GM13976 (cell line): Measurements from ENCODE around the gene CDC25C.

Source experiments
- DNase-seq: peaks from one replicate; pipeline ENCODE4 v3.0.0; 2012; ENCODE audit warnings: low spot score
- CTCF ChIP-seq: IDR thresholded peaks from 2 replicates; pipeline ENCODE4 v1.5.1; 2012; ENCODE audit warnings: borderline replicate concordance, mild to moderate bottlenecking; ENCODE audit not compliant: insufficient read depth; ENCODE audit errors: extremely low read depth, missing control alignments, control extremely low read depth
- in situ Hi-C: fragments of 300-500 bp; cut with MboI; formaldehyde crosslinking; loops from one replicate; pipeline ENCODE4 v1.12.0; 2022; ENCODE audit warnings: low sequenced_read_pairs, mixed read lengths, inconsistent platforms; ENCODE audit not compliant: unreplicated experiment

Gene CDC25C

GRCh38 chr5:138246334-138246733, 85.3 kb downstream of the CDC25C start:
- no peak for TF ChIP-seq CTCF
- no peak for DNase-seq
- in situ Hi-C loops: no loop called here

- TF ChIP-seq CTCF: no peak
These were observed 85.9 kb downstream of the CDC25C start for GRCh38 chr5:138245717-138246116.

GRCh38 chr5:138243794-138244193, 87.8 kb downstream of the CDC25C start:
- TF ChIP-seq CTCF: no peak
- no peak for DNase-seq

More at GRCh38 chr5:138245717-138246116, 85.9 kb downstream of the CDC25C start:
- in situ Hi-C loops: no loop called here
- no peak for DNase-seq

GRCh38 chr5:138241688-138242571, 89.7 kb downstream of the CDC25C start:
- in situ Hi-C loops: no loop called here
- no peak for TF ChIP-seq CTCF
- DNase-seq: peak; percentile 49

More at GRCh38 chr5:138243794-138244193, 87.8 kb downstream of the CDC25C start:
- in situ Hi-C loops: no loop called here

- no peak for TF ChIP-seq CTCF
- no peak for DNase-seq
- in situ Hi-C loops: no loop called here
These were observed 90.8 kb downstream of the CDC25C start for GRCh38 chr5:138240650-138241385.

GRCh38 chr5:138238034-138238433, 93.6 kb downstream of the CDC25C start:
- TF ChIP-seq CTCF: no peak
- in situ Hi-C loops: no loop called here
- DNase-seq: no peak
